AG09309 (cell line): Measurements from ENCODE around the gene POMGNT2.
"Not testable (repeated sequence)": the region's sequence is repeated elsewhere in the genome, so short reads cannot be mapped to it uniquely, and the experiment has no call there.

Experiments
- DNase-seq: peaks from one replicate; pipeline ENCODE4 v3.0.0-alpha.2; 2010; ENCODE audit warnings: low read depth
- H3K4me3 ChIP-seq: 2 replicates; pipeline ENCODE4 v1.5.1; 2011; ENCODE audit warnings: mild to moderate bottlenecking, low read depth, low read length, moderate library complexity; ENCODE audit not compliant: control insufficient read depth
- CTCF ChIP-seq: IDR thresholded peaks from 2 replicates; pipeline ENCODE4 v1.5.1; 2011; ENCODE audit warnings: mild to moderate bottlenecking, low read depth, low read length, inconsistent platforms; ENCODE audit not compliant: insufficient read depth, control insufficient read depth; ENCODE audit errors: missing control alignments

Gene POMGNT2

GRCh38 chr3:43074482-43074881, 31.4 kb downstream of the POMGNT2 start:
- no peak for DNase-seq
- no peak for TF ChIP-seq CTCF
- no peak overlapping the region for H3K4me3 ChIP-seq

DNA sequence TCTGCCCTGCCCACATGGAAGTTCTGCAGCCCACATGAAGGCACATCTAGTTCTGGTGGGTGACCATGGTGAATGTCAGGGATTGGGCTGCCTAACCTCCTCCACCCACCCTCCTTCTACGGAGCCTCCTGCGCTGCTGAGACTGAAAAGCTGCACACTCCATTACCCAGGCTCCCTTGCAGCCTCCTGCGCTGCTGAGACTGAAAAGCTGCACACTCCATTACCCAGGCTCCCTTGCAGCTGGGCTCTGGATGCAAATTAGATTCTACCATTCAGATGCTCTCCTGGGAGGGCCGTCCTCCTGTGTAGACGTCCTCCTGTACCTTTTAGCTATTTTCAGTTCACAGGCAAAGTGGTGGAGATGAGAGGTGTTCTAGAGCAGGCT, 32.1 kb downstream of the POMGNT2 start:
- no peak overlapping the region for H3K4me3 ChIP-seq
- DNase-seq, result no peak
- TF ChIP-seq CTCF, result no peak

DNA sequence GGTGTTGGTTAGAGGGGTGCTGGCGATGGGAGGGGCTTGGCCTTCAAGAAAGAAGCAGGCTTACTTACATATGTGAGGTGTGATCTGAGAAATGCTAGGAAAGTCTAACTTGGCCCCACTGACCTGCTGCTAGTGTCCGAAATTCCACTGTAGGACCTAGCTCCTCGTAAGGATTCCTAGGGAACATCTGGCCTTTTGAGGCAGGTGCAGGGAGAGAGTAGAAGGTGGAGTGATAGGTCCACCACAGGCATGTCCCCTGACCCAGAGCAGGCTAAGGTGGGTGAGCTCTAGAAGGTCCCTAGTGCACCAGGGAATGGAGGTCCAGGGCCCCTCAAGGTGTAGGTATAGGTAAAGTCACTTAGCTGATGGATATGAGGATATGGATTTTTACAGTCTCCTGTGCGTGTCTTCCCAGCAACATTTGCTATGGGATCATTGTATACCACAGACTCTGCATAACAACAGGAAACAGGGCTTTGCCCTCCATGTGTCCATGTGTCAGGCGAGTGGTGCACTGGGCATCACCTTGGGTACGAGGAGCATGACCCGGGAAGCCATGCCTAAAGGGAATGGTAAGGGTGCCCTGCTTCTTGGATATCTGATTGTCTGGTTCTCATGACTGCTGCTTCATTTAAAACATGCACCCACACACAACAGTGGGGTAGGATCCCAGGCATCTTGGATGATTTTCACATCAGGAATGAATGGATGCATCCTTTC, 32.6 kb downstream of the POMGNT2 start:
- no peak overlapping the region for H3K4me3 ChIP-seq
- no peak for TF ChIP-seq CTCF
- no peak for DNase-seq

GRCh38 chr3:43072361-43072760, 33.5 kb downstream of the POMGNT2 start:
- no peak for DNase-seq
- no peak overlapping the region for H3K4me3 ChIP-seq
- no peak for TF ChIP-seq CTCF

- peak; percentile 49 for TF ChIP-seq CTCF
- no peak for DNase-seq
- no peak overlapping the region for H3K4me3 ChIP-seq
Observed at GRCh38 chr3:43071313-43071893, 34.5 kb downstream of the POMGNT2 start.

DNA sequence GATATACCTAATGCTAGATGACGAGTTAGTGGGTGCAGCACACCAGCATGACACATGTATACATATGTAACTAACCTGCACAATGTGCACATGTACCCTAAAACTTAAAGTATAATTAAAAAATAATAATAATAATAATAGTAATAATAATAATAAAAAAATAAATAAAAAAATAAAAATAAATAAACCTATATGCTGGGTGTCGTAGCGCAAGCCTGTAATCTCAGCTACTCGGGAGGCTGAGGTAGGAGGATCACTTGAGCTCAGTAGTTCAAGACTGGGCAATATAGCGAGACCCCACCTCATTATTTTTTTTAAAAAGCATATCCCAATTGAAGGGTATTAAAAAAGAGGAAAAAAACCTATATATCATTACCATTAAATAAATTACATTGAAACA, 35.2 kb downstream of the POMGNT2 start:
- DNase-seq, H3K4me3 ChIP-seq: not testable (repeated sequence)

- no peak for TF ChIP-seq CTCF
- DNase-seq, result no peak
- H3K4me3 ChIP-seq, result no peak overlapping the region
Observed at GRCh38 chr3:43063114-43063513, 42.8 kb downstream of the POMGNT2 start.
